Measurements from ENCODE around the gene C2orf49.

DNA sequence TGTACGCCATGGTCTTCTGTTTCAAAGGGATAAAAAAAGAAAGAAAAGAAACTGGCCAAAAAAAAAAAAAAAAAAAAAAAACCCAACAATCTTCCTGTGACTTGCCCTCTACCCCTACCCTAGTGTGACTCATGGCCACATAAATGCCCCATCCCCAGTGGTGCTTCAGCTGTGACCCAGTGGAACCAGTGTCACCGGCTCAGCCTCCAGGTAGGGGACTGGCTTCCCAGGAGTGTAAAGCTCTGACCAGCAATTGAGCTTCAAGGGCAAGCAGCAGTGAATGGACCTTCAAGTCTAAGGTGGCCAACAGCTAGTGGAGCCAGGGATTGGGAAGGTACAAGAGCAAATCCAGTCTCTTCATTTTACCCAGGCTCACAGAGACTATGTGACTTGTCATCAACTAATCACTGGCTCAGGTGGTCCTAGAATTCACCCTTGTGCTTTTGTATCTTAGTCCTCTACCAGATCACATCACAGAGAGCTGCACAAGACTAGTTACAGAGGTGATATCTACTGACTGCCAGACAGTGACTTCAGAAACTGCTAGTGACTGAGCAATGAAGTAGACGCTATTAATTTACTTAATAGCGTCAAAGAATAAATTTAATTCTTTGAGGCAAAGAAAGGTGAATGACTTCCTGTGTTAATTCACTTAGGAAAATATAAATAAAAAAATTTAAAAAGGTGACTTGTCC lies 6.5 kb upstream of the C2orf49 start:
- TF ChIP-seq, protein P1, sequence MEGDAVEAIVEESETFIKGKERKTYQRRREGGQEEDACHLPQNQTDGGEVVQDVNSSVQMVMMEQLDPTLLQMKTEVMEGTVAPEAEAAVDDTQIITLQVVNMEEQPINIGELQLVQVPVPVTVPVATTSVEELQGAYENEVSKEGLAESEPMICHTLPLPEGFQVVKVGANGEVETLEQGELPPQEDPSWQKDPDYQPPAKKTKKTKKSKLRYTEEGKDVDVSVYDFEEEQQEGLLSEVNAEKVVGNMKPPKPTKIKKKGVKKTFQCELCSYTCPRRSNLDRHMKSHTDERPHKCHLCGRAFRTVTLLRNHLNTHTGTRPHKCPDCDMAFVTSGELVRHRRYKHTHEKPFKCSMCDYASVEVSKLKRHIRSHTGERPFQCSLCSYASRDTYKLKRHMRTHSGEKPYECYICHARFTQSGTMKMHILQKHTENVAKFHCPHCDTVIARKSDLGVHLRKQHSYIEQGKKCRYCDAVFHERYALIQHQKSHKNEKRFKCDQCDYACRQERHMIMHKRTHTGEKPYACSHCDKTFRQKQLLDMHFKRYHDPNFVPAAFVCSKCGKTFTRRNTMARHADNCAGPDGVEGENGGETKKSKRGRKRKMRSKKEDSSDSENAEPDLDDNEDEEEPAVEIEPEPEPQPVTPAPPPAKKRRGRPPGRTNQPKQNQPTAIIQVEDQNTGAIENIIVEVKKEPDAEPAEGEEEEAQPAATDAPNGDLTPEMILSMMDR (IDR thresholded peaks at IDR 0.05) = no peak
- TF ChIP-seq SIN3A (IDR thresholded peaks at IDR 0.05; ENCODE audit: borderline replicate concordance, insufficient read depth, low read depth, low read length) = no peak
- TF ChIP-seq TCF7L2 (IDR thresholded peaks at IDR 0.05; ENCODE audit: low read depth, low read length) = no peak

Data from Panc1 (cell line).